ENCODE results near the gene UFSP1.

The UFSP1 gene

DNA sequence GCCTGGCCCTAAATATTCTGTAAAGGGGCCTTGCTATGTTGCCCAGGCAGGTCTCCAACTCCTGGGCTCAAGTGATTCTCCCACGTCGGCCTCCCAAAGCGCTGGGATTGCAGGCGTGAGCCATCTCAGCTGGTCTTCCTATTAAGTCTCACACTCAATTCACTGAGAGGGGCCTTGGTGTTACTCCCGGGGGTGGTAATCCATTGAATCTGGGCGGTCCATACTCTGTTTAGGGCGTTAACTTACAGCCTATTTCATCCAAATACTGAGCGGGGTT lies 15.3 kb downstream of the UFSP1 start:
- TF ChIP-seq, protein P1, sequence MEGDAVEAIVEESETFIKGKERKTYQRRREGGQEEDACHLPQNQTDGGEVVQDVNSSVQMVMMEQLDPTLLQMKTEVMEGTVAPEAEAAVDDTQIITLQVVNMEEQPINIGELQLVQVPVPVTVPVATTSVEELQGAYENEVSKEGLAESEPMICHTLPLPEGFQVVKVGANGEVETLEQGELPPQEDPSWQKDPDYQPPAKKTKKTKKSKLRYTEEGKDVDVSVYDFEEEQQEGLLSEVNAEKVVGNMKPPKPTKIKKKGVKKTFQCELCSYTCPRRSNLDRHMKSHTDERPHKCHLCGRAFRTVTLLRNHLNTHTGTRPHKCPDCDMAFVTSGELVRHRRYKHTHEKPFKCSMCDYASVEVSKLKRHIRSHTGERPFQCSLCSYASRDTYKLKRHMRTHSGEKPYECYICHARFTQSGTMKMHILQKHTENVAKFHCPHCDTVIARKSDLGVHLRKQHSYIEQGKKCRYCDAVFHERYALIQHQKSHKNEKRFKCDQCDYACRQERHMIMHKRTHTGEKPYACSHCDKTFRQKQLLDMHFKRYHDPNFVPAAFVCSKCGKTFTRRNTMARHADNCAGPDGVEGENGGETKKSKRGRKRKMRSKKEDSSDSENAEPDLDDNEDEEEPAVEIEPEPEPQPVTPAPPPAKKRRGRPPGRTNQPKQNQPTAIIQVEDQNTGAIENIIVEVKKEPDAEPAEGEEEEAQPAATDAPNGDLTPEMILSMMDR (conservative IDR thresholded peaks at IDR 0.05) = no peak
- TF ChIP-seq ZFX (IDR thresholded peaks at IDR 0.05) = no peak
- H3K27ac ChIP-seq = peak overlapping the region; percentile 97

DNA sequence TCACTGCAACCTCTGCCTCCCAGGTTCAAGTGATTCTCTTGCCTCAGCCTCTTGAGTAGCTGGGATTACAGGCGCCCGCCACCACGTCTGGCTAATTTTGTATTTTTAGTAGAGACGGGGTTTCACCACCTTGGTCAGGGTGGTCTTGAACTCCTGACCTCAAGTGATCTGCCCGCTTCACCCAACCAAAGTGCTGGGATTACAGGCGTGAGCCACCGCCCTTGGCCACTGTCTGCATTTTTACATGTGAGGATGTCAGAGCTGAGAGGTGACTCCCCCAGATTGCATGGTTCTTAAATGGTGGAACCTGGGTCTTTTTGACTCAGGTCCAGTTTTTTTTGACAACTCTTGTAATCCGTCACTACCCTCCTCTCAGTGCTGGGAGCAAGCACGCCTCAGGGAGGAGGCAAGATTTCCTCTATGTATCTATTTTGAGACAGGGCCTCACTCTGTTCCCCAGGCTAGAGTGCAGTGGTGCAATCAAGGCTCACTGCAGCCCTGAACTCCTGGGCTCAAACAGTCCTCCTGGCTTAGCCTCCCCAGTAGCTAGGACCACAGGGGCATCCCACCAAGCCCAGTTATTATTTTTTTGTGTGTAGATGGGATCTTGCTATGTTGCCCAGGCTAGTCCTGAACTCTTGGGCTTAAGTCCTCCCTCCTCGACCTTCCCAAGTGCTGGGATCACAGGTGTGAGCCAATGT lies 15.8 kb downstream of the UFSP1 start:
- H3K27ac ChIP-seq = peak overlapping the region; percentile 97

DNA sequence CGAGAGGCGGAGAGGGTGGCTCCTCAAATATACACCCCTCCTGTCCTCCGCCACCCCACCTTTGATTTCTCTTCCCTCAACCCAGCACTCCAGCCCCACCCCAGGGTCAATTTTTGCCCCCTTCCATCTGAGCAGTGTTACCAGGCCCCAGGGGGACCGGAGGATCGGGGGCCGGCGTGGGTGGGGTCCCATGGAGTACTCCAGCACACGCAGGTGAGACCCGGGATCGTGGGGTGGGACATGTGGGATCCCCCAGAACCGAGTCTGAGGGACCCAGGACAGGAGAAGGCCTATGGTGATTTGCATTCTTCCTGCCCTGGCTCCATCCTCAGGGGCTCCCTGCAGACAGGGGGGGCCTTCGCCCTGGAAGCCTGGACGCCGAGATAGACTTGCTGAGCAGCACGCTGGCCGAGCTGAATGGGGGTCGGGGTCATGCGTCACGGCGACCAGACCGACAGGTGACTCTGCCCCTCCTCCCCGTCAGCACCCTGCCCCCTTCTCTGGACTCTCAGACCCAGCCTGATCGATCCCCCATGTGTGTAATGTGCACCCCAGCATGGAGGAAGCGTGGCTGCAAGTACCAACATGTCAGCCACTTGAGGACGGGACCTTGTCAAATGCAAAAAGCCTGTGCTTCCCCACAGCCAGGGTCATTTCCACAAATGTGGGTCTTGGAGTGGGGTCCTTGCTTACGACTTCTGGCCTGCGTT lies 21.6 kb downstream of the UFSP1 start:
- TF ChIP-seq, protein P1 (conservative IDR thresholded peaks at IDR 0.05) = no peak
- TF ChIP-seq ZFX (IDR thresholded peaks at IDR 0.05) = no peak
- no peak overlapping the region for H3K27ac ChIP-seq

More for the DNA sequence above, 15.8 kb downstream of the UFSP1 start:
- TF ChIP-seq, protein P1 (conservative IDR thresholded peaks at IDR 0.05) = no peak
- TF ChIP-seq ZFX (IDR thresholded peaks at IDR 0.05) = no peak

DNA sequence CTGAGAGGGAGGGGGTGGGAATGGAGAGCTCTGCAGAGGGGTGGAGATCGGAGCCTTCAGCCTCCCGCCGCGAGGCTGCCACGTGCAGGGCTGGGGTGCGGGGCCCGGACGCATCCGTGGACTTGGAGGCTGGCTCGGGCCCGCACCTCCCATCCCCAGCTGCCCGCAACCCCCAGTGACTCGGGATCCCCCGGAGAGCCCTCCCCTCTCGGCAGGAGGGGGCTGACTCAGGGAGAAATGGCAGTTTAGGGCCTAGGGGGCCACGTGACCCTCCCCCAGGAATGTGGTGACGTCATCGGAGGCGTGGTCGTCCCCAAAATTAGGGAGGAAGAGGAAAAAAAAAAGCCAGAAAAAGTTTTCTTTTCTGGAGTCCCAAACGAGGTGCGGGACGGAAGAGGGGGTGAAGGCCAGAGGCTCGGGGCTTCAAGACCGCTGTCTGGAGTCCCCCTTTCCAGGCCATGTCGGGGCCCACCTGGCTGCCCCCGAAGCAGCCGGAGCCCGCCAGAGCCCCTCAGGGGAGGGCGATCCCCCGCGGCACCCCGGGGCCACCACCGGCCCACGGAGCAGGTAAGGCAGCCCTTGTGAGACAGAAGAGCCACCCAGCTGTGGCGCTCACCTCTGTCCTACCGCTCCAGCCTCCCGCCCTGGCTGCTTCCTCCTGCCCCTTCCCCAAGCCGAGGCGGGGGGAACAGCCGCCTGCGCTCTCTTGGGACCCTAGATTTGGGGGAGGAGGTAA lies 22.3 kb downstream of the UFSP1 start, which contains the start of gene TRIP6:
Gene TRIP6 (plus strand): TSS at position 348 of the 736 bp plus-strand sequence. CDS start 111 bp downstream, at position 459.
- TF ChIP-seq, protein P1 (conservative IDR thresholded peaks at IDR 0.05) = no peak
- no peak for TF ChIP-seq ZFX (IDR thresholded peaks at IDR 0.05)
- H3K27ac ChIP-seq = peak within 1 kb of the TSS; percentile 56

DNA sequence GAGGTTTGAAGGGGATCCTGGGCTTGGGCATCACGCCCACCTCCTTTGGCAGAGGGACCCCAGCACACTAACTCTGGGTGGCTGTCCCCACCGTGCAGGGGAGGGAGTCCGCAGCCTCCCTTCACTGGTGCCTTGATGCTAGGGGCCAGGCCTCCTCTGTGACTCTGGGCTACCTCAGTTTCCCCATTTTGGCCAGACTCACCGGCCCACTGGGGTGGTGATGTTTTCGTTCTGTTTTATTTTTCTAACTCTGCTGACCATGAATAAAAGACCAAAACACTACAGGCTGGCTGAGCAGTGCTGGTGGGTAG lies 22.8 kb downstream of the UFSP1 start:
- peak overlapping the region; percentile 56 for H3K27ac ChIP-seq

DNA sequence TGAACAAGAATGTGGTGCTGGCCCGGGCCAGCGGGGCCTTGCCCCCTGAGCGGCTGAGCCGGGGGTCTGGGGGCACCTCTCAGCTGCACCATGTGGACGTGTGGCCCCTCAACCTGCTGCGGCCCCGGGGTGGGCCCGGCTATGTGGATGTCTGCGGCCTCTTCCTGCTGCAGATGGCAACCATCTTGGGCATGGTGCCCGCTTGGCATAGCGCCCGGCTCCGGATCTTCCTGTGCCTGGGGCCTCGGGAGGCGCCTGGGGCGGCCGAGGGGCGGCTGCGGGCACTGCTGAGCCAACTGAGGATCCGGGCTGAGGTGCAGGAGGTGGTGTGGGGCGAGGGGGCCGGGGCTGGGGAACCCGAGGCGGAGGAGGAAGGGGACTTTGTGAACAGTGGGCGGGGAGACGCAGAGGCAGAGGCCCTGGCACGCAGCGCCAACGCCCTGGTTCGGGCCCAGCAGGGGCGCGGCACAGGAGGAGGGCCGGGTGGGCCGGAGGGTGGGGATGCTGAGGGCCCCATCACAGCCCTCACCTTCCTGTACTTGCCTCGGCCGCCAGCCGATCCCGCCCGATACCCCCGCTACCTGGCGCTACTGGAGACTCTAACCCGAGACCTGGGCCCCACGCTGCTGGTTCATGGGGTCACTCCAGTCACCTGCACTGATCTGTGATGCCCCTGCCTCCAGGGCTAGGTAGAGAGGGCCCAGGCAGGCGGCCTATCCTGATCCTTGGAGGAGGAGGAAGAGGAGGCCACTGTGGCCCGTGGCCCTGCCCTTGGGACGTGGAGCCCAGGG lies 23.4 kb downstream of the UFSP1 start:
- peak overlapping the region; percentile 56 for H3K27ac ChIP-seq
- peak; percentile 25; the same call in 1 of the 2 replicates for TF ChIP-seq ZFX (IDR thresholded peaks at IDR 0.05)
- TF ChIP-seq, protein P1 (conservative IDR thresholded peaks at IDR 0.05) = no peak

More for the DNA sequence above, 22.8 kb downstream of the UFSP1 start:
- no peak for TF ChIP-seq ZFX (IDR thresholded peaks at IDR 0.05)
- TF ChIP-seq, protein P1 (conservative IDR thresholded peaks at IDR 0.05) = no peak

Data from C4-2B (cell line).